MCF 10A (cell line): ENCODE data around the gene TCF7L2. TPM values are rescaled to one million over a fixed set of nuclear protein-coding genes. Genes with fewer than 3 reads are reported as not detected.

Source experiments
- BruUV-seq: library from RNA; stranded (reverse); fragments of 400-500 nt; replicated peaks from 2 replicates; lab custom pipeline; 2021; lab: Mats Ljungman, UMichigan
- CTCF ChIA-PET: fragments of 300-600 bp; sonication (Branson Sonifier 250); formaldehyde crosslinking; extraction: SDS; loops from one replicate; lab custom pipeline; 2021; ENCODE audit warnings: antibody characterized with exemption, inconsistent platforms; lab: Yijun Ruan, JAX
- POLR2A ChIA-PET: fragments of 300-600, 350-650 bp; sonication (Branson Sonifier 250); formaldehyde crosslinking; extraction: SDS; loops from one replicate; lab custom pipeline; 2020; ENCODE audit warnings: antibody characterized with exemption, inconsistent platforms; lab: Yijun Ruan, JAX
- DNase-seq: peaks from one replicate; pipeline ENCODE4 v3.0.0-alpha.2; 2018; ENCODE audit not compliant: unreplicated experiment
- H3K27ac Mint-ChIP-seq: one replicate; pipeline ENCODE4 v1.8.0; 2022; ENCODE audit warnings: mild to moderate bottlenecking, low read depth, mixed read lengths; ENCODE audit not compliant: unreplicated experiment
- H3K27me3 Mint-ChIP-seq: one replicate; pipeline ENCODE4 v1.8.0; 2022; ENCODE audit warnings: mixed read lengths; ENCODE audit not compliant: insufficient read depth, unreplicated experiment
- H3K36me3 Mint-ChIP-seq: one replicate; pipeline ENCODE4 v1.8.0; 2022; ENCODE audit warnings: mild to moderate bottlenecking, moderate library complexity, mixed read lengths; ENCODE audit not compliant: insufficient read depth, unreplicated experiment
- H3K4me1 Mint-ChIP-seq: one replicate; pipeline ENCODE4 v1.8.0; 2022; ENCODE audit warnings: mixed read lengths; ENCODE audit not compliant: insufficient read depth, unreplicated experiment
- H3K4me3 Mint-ChIP-seq: one replicate; pipeline ENCODE4 v1.8.0; 2022; ENCODE audit warnings: mild to moderate bottlenecking, moderate library complexity, mixed read lengths; ENCODE audit not compliant: unreplicated experiment
- H3K9me3 Mint-ChIP-seq: one replicate; pipeline ENCODE4 v1.8.0; 2022; ENCODE audit warnings: mixed read lengths; ENCODE audit not compliant: unreplicated experiment
- CTCF ChIP-seq: fragments of 200-600 bp; IDR thresholded peaks from one replicate; pipeline ENCODE4 v1.8.0; 2022; ENCODE audit warnings: antibody characterized with exemption, mild to moderate bottlenecking; ENCODE audit not compliant: unreplicated experiment
- intact Hi-C: fragments of 100-400 bp; cut with micrococcal nuclease; formaldehyde crosslinking; loops from 2 replicates; pipeline ENCODE4 v1.14.1; 2022
- total RNA-seq: library from RNA; stranded (reverse); gene quantifications from 2 replicates; pipeline ENCODE4 v1.2.3, GENCODE V29; 2022

The TCF7L2 gene
- total RNA-seq, 1 experiment from 2014 or later: 25.2 TPM

DNA sequence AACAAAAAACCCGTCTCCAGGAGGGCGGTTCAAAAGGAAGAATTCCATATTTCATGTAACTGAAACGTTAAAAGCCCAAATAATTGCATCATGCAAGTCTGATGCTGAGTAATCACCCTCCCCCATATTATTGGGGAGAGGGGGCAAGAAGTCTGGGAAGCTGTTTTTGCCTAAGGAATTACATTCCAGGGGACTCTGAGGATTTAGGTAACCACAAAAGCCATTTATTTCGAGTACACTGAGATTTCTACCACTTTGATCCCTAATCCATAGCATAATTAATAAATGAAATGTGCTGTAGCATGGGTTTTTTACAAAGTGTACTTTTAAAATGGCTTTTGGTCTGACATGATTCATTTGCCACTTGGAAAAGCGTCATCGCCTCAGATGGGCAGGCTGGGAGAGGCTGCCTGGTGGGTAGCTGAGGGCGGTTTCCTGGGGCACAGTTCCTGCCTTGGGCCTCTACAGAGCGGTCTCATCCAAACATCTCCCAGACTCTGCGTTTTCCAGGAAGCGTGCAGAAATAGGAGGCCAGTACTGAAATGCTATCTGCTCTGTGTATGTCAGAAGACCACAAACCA is 106.5 kb downstream of the TCF7L2 start:
- ChIA-PET CTCF (interaction anchor here (0.6 to 1.5 kb wide), 8 partner anchors 10 to 1416 kb away, joined by 3 to 4 read pairs (median 3); no protein-coding TSS in a partner anchor), POLR2A (interaction anchor here (0.5 to 10.5 kb wide), 18 partner anchors 9 to 106 kb away, joined by 3 to 171 read pairs (median 5); partner anchors contain the start of gene TCF7L2)
- no peak for TF ChIP-seq CTCF
- Mint-ChIP-seq H3K4me1 (peaks cover 18% of the 10 kb centered on the region), H3K27me3 (no peaks in the 10 kb centered on the region), H3K9me3 (no peaks in the 10 kb centered on the region), H3K27ac (no peak overlapping the region), H3K4me3 (peak overlapping the region; percentile 32), H3K36me3 (peaks cover 7% of the 10 kb centered on the region)
- DNase-seq: peak; percentile 87
- no TSS peak for BruUV-seq
- intact Hi-C loops: loop anchor here (2.0 to 5.0 kb wide), 3 partner anchors 56 to 106 kb away; partner anchors contain the start of gene TCF7L2

GRCh38 chr10:113057948-113058522 is 108.0 kb downstream of the TCF7L2 start:
- POLR2A ChIA-PET: interaction anchor here (0.5 to 10.5 kb wide), 19 partner anchors 10 to 792 kb away, joined by 3 to 171 read pairs (median 5); no protein-coding TSS in a partner anchor
- intact Hi-C loops: loop anchor here (2.0 to 5.0 kb wide), 3 partner anchors 54 to 107 kb away; partner anchors contain the start of gene TCF7L2
- Mint-ChIP-seq H3K27me3 (no peaks in the 10 kb centered on the region), H3K27ac (no peak overlapping the region), H3K4me1 (peaks cover 12% of the 10 kb centered on the region), H3K4me3 (no peak overlapping the region), H3K36me3 (peaks cover 15% of the 10 kb centered on the region), H3K9me3 (no peaks in the 10 kb centered on the region)
- no TSS peak for BruUV-seq
- peak; percentile 67 for DNase-seq
- TF ChIP-seq CTCF: no peak
- CTCF ChIA-PET: interaction anchor here (0.7 to 1.2 kb wide), 2 partner anchors 69 to 134 kb away, joined by 3 to 4 read pairs; no protein-coding TSS in a partner anchor

GRCh38 chr10:113058523-113059370 is 108.7 kb downstream of the TCF7L2 start:
- Mint-ChIP-seq H3K27me3 (no peaks in the 10 kb centered on the region), H3K36me3 (peaks cover 8% of the 10 kb centered on the region), H3K9me3 (no peaks in the 10 kb centered on the region), H3K4me1 (peaks cover 15% of the 10 kb centered on the region), H3K4me3 (no peak overlapping the region), H3K27ac (no peak overlapping the region)
- intact Hi-C loops: loop anchor here (5.0 kb wide), 2 partner anchors 54 to 66 kb away; no protein-coding TSS in a partner anchor
- ChIA-PET CTCF (interaction anchor here (1.2 to 2.3 kb wide), 2 partner anchors 12 to 134 kb away, joined by 3 to 9 read pairs; no protein-coding TSS in a partner anchor), POLR2A (interaction anchor here (0.5 to 10.5 kb wide), 25 partner anchors 12 to 791 kb away, joined by 3 to 171 read pairs (median 5); no protein-coding TSS in a partner anchor)
- peak; percentile 78 for DNase-seq
- no peak for TF ChIP-seq CTCF
- BruUV-seq: no TSS peak
